GM11168 (cell line): Measurements from ENCODE around the gene SCNN1B.
"Not testable (repeated sequence)": the region's sequence is repeated elsewhere in the genome, so short reads cannot be mapped to it uniquely, and the experiment has no call there.

Experiments
- in situ Hi-C: fragments of 300-500 bp; cut with MboI; formaldehyde crosslinking; loops from one replicate; pipeline ENCODE4 v1.12.0; 2022; ENCODE audit warnings: low sequenced_read_pairs; ENCODE audit not compliant: unreplicated experiment

Gene SCNN1B

DNA sequence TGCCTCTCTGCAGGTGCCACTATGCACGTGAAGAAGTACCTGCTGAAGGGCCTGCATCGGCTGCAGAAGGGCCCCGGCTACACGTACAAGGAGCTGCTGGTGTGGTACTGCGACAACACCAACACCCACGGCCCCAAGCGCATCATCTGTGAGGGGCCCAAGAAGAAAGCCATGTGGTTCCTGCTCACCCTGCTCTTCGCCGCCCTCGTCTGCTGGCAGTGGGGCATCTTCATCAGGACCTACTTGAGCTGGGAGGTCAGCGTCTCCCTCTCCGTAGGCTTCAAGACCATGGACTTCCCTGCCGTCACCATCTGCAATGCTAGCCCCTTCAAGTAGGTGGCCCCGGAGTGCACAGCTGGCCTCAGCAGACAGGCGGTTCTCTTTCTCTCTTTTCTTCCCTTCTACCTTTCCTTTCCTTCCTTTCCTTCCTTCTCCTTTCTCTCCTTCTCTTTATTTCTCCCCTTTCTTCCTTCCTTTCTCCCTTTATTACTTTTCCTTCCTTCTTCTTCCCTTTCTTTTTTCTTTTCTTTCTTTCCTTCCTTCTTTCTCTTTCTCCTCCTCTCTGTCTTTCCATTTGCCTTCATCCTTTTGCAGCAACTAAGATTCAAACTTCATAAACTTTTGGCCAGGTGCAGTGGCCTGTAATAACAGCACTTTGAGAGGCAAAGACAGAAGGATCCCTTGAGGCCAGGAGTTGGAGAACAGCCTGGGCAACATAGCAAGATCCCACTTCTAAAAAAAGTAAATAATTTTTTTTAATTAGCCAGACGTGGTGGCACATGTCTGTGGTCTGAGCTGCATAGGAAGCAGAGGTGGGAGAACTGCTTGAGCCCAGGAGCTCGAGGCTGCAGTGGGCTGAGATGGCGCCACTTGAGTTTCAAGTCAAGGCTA, 46.7 kb downstream of the SCNN1B start:
- in situ Hi-C loops, result no loop called here

DNA sequence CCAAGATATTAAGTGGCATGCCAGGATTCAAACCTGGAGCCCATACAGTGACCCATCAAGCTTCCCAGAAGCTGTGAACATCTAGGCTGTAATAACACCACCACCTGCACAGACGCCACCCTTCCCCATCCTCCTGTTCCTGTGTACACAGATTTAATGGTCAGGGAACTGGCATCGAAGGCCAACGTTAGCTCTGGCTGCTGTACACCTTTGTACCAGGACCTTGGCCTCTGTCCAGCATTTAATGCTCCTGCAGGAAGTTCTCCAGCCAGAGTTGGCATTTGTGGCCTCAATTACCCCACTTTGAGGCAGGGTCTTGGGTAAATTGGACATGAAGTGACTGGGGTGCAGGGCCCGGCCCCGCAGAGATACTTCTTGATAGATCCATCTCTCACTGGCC, 49.3 kb downstream of the SCNN1B start:
- in situ Hi-C loops, result no loop called here

DNA sequence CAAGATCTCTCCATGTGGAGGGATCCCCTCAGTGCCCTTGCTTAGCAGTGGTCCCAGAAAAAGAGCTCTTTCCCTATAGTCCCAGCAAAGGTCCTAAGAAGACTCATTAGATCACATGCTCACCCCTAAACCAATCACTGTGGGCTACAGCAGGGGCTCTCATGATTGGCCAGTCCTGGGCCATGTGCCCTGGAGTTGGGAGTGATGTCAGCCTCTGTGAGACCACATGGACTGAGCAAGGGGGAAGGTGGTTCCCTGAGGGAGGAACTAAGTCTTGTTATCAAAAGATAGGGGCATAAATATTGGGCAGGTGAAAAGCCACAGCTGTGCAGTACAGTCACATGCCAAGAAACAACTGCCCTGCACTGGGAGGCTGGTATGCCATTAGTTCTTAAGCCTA, 51.3 kb downstream of the SCNN1B start:
- in situ Hi-C loops, result no loop called here

DNA sequence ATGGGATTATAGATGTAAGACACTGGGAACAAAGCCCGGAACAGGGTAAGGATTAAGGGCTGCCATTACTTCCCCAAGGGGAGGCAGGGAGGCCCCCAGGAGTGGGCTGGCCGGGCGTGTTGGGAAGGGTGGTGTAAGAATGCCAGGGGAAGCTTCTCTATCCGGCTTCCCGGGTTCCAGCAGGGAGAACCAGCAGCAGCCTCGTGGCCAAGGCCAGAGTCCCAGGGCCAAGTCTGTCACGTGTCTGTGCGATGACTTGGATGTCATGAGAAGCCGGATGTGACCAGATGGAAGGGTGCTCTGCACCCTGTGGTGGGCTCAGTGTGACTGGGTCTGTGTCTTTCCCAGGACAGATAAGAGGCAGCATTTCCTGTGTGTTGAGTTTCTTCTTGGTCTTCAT, 52.1 kb downstream of the SCNN1B start:
- in situ Hi-C loops, result no loop called here

DNA sequence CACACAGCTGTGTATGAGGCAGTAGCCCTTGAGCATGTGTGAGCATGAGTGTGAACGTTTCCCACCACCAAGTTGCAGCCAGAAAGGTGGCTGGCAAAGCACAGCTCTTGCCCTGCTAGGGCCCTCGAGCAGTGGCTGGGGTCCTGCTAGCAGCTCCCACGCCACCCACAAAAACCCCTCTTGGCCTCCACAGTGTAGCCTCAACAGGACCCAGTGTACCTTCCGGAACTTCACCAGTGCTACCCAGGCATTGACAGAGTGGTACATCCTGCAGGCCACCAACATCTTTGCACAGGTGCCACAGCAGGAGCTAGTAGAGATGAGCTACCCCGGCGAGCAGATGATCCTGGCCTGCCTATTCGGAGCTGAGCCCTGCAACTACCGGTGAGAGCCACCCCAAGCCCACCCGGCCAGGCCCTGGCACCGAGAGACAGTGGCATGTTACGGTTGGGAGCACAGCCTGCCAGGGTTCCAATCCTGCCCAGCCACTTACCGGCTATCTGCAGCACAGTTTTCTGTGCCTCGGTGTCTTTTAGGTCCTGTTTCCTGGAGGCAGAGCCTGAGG, 53.1 kb downstream of the SCNN1B start:
- in situ Hi-C loops, result no loop called here

DNA sequence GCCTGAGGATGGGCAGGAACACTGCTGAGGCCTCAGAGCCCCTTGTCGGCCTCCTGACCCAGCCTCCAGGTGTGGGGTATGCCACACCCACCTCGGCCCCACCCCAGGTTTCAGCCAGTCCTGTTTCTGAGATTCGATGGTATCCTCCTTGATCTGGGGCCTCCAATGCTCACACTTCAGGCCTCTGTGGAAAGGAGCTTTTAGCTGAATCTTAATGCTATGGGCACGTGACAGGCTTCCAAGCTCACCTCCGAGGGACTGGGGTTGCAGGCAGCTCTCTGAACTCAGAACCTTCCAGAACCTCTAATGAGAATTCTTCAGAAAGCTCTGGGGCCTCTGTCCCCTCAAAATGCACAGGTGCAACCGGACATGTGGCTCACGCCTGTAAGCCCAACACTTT, 54.8 kb downstream of the SCNN1B start:
- in situ Hi-C loops, result no loop called here

DNA sequence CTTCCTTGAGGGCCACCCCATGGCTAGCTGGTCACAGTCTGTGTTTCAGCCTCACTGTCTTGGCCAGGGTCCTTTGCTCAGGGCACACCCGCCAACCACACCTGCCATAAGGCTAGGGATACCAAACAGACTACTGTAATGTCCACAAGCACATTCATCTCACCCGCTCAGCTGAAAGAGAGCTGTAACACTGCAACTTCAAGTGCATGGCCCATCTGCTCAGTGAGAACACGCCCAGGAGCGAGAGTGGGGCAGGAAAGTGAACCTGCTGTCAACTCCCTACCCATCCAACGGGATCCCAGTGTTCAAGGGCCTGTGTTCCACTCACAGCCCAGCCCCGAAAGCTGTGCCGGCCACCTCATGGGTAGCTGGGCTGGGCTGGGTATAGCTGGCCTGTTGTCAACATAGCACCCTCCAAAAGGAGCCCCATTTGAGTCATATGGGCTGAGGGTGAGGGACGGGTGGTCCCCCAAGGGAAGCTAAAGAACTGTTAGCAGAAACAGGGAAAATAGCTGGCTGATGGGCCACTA, 55.7 kb downstream of the SCNN1B start:
- in situ Hi-C loops, result no loop called here

DNA sequence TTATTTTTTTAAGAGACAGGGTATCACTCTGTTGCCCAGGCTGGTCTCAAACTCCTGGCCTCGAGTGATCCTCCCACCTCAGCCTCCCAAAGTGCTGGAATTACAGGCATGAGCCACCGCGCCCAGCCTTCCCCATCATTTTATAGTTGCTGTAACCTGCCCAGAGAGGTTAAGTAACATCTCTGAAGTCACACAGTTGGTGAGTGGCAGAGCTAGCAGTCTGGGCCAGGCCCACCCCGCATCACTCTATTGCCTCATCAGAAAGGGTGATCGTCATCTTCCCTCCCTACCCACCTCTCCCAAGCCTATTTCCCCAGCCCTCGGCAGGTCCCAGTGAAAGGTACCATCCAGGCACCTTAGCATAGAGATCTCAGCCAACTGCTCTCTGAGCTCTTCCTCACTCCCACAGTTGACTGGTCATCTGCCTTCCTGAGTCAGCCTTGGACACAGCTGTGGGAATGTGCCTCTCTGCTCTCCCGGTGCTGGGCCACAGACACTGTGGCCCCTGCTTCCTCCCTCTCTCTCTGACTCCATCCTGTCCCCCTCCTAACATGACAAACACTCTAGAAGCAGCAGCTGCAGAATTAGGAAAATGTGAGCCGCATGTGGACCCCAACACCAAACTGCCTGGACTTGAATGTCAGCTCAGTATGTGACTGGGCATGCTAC, 57.1 kb downstream of the SCNN1B start:
- in situ Hi-C loops, result no loop called here

DNA sequence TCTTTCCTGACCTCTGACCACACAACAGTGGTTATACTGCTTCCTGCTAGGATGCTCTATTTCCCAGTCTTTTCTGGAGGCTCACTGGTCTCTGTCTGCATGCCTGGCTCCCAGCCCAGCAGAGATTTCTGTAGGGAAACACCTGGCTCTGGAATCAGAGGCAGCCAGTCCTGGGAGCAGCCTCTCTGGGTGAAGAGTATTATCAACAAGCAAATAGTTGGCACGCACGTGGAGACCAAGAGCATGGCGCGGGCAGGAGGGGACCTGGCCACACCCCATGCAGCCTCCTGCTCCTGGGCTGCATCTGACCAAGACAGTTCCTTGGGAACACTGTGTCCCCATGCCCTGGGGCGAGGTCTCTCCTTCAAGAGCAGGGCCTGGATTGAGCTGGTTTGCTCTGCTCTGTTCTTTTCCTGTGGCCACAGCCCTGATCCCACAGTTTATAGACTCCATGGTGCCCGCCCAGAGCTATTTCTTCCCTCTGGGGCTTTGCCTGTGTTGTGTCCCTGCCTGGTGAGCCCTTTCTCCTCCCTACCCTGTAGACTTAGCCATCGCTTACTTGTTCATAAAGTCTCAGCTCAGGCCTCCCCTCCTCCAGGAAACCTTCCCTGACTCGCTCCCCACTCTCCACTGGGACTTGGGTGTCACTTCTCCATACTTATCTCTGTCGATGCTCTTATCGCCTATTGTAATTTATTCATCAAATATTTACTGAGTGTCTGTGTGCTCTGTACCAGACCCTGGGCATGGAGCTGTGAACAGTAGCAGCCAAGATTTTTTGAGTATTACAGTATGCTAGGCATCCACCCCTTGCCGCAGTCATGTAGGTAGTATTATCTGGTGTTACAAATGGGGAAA, 60.6 kb downstream of the SCNN1B start:
- in situ Hi-C loops, result no loop called here

DNA sequence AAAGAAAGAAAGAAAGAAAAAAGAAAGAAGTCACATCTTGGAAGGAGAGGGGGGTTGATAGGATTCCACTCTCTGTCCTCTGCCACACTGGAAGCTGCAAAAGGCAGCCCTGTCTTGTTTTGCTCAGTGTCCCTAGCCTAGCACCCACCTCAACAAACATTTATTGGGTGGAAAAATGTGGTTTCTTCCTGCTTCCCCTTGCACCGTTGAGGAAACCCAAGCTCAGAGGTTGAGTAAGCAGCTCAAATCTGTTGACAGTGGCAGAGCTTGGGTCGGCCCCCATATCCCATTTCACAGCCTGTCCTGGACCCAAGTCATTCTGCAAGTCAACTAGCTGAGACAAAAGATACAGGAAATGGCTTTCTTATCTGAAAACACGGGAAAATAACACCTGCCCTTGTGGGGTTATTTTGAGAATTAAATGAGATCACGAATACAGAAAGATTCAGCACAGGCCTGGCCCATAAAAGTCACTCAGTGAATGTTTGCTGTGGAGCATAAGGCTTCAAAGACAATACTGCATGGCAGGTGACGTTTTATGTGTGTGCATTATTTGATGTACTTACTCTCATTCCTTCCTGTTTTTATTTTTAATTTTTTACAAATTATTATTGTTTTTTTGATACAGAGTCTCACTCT, 63.6 kb downstream of the SCNN1B start:
- in situ Hi-C loops, result no loop called here

DNA sequence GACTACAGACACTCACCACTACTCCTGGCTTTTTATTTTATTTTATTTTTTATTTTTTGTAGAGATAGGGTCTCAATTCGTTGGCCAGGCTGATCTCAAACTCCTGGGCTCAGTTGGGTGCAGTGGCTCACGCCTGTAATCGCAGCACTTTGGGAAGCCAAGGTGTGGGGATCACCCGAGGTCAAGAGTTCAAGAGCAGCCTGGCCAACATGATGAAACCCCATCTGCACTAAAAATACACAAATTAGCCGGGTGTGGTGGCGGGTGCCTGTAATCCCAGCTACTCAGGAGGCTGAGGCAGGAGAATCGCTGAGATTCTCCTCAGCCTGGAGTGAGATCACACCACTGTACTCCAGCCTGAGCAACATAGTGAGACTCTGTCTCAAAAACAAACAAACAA, 64.2 kb downstream of the SCNN1B start:
- in situ Hi-C loops, result not testable (repeated sequence)

DNA sequence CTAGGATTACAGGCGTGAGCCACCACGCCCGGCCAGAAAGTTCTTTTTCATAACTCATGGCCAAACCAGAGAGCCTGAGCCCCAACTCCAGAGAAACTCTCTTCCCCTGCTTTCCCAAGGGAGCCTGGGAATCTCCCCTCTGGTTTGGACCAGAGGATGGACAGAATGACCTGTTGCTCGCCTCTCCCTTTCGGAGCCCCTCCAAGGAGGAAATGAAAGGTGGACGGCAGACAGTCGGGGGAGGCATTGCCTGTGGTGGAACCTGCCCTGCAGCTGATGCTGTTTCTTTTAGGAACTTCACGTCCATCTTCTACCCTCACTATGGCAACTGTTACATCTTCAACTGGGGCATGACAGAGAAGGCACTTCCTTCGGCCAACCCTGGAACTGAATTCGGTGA, 65.5 kb downstream of the SCNN1B start:
- in situ Hi-C loops, result no loop called here

DNA sequence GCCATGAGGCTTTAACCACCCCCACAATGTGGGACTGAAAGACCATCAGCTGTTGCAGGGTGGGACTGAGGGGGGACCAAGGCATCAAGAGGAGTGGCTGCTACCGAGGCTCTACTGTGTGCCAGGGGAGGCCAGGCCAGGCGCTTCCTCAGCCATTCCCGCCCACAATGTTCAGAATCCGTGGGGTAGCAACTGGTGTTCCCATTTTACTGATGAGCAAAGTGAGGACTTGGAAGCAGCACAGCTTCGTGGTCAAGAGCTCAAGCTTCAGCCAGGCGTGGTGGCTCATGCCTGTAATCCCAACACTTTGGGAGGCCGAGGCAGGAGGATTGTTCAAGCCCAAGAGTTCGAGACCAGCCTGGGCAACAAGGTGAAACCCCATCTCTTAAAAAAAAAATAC, 65.9 kb downstream of the SCNN1B start:
- in situ Hi-C loops, result no loop called here

DNA sequence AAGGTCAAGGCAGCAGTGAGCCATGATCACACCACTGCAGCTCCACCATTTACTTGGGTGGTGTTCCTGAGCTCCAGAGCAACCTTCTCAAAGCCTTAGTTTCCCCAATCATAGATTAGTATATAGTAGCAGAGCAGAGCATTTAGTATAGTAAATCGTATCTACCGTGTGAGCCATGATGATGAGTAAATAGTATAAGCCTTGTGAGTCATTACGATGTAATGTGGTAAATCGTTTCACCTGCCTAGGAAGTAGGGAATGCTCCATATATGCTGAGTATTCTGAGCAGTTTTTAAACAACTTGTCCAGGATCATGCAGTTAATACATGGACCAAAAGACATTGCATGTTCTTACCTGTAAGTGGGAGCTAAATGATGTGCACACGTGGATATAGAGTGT, 66.4 kb downstream of the SCNN1B start:
- in situ Hi-C loops, result no loop called here

DNA sequence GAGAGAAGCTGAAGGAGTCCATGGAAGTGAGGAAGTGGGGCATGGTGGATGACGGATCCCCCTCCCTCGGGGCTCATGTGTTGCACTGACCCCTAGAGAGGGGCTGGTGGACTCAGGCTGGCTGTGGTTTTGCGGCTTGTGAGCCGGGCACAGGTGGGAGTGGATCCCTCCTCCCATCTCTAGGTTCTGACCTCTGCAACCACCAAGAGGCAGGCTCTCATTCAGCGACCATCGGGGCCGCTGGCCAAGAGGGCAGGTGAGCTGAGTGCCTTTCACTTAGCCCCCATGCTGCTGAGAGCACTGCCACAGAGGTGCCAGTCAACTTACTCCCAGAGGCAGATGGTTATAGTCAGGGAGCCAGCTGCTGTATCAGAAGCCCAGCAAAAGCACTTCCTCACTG, 67.3 kb downstream of the SCNN1B start:
- in situ Hi-C loops, result no loop called here

DNA sequence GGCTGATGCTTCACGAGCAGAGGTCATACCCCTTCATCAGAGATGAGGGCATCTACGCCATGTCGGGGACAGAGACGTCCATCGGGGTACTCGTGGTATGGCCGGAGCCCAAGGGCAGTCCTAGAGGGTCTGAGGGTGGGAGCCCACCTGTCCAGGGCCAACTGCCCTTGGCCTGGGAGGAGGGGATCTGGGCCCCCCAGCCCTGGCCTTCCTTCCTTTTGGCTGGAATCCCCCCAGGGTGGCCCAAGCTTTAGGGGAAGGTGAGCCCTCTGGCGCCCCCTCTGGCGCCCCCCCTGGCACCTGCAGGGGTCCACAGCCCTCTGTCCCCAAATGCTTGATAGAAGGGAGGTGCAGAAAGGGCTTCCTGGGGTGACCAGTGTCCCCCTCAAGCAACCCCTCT, 69.3 kb downstream of the SCNN1B start:
- in situ Hi-C loops, result no loop called here

DNA sequence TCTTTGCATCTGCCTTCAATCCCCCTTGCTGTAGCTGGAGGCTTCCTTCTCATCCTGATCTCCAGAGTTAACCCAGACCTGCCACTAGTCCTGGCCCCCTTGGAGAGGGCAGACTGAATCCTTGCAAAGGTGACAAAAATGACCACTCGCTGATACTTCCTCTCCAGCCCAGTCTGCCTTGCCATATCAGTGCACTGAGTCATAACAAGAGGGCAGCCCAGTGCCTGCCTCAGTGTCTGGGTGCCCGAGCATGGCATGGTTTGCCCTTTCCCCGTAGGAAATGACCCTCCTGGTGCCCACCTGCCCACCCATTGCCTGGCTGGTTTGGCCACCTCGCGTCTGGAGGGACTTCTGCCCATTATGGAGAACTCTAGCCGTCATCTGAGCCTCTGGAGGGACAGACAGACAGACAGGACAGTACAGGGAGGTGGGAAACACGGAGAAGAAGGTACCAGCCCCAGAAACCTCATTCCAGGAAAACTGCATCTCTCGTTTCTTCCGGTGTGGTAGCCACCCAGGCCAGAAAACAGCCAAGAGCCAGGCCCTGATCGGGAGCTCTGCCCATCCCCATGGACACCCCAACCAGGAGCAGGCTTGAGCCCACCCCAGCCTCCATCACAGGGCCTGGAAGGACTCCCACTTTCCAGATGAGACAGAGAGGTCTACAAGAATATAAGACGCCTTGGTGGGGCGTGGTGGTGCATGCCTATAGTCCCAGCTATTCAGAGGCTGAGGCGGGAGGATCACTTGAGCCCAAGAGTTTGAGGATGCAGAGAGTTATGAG, 71.5 kb downstream of the SCNN1B start:
- in situ Hi-C loops, result no loop called here

DNA sequence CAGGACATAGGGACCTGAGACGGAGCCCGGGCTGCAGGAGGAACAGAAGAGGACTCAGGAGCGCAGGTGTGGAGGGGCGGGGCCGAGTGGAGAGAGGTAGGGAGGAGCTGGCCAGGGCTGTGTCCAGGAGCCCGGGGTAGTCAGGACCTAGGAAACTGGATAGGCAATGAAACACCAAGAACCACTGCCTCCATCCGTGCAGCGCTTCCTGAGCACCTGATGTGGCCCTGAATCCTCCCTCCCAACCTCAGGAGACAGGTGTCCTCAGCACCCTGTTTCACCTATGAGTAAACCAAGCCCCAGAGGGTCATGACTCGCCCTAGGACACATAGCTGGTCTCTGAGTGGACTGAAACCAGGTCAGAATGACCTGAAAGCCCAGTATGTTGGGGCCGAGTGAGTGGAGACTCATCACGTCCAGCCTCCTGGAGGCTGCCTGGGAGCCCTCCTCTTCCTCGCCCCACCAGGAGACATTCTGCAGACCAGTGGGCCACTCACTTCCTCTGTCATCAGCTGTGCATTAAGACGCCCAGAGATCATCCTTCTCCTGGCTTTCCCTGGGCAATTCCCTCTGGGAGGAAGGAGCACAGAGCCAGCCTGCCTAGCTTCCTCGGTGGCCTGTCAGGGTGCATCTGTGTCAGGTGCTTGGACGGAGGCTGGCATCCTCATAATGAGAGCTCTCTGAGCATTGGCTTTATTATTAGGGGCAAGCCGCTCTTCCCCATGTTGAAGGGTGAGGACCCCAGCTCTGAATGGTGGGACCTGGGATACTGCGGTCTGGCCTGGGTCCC, 72.8 kb downstream of the SCNN1B start:
- in situ Hi-C loops, result no loop called here
